NCI-H2107 (cell line): ENCODE results near the gene HECTD4.
"Not testable (repeated sequence)": the region's sequence is repeated elsewhere in the genome, so short reads cannot be mapped to it uniquely, and the experiment has no call there.

Experiments
- DNase-seq: peaks from one replicate; lab custom pipeline; 2025; lab: John Stamatoyannopoulos, UW

The HECTD4 gene

DNA sequence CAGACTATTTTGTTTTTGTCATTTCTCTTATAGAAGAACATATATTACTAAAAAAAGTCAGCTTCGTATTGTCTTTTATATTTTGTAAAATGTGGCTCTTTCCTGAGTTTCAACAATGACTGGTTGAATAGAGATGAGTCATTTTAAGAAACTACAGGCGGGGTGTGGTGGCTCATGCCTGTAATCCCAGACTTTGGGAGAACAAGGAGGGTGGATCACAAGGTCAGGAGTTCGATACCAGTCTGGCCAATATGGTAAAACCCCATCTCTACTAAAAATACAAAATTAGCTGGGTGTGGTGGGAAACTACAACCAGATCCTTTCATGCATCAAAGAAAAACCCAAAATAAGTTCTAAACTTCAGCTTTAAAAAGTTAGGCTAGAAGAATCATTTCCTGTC lies 28.8 kb downstream of the HECTD4 start:
- DNase-seq, result no peak

DNA sequence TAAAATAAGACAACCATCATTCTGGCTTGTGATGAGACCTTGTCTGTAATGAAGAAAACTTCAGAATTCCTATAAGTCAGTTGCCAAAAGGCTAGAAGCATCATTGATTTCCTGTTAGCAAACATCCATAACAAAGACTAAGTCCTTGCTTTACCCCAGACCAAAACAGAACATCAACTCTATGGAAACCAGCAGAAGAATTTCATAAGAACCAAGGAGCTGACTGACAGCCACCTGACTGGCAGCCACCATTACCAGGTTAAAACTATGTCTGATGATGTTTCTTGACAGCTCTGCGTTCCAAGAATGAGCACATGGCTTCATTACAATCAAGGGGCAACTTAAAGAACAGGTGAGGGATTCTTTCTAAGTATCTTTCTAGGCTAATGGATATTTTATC lies 29.3 kb downstream of the HECTD4 start:
- DNase-seq, result no peak

DNA sequence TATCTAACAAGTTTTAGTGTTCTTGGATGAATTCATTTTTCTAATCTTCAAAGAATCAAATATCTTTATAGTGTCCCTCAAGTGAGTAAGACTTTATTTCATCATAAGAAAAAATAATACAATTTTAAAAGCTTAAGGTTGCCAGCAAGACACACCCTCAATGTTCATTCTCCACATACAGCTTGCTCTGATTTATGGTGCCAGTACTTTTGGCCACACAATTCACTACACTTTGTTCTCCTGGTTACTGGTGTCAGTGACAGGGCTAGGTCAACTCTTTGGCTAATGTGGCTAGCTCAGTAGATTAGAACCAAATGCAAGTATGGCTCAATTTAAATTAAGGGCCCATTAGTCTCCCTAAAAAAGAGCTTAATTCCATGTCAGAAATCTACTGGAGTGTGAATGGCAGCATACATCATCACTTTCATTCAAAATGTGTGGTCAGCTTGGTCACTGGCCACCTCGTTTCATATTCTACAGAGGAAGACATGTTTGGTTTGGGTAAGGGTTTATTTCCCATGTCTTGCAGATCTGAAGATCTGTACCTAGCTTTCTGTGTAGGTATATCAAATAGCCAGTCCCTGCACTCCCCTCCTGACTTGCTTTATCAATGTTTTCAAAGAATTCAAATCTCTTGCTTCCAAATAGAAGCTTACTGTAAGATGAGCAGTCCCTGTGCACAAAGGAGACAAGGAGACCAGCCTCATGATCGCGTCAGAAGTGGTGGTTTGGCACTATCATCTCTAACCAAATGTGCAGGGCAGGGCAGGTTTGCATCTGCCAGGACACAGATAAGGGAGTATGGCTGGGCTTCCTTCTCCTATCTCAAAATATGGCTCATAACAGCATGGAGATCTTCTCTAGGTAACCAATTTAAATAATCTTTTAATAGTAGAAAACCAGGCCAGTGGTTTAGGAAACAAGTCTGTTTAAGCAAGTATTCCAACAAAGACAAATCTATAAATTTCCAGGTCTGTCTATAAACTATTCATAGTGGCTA lies 31.3 kb downstream of the HECTD4 start:
- no peak for DNase-seq

DNA sequence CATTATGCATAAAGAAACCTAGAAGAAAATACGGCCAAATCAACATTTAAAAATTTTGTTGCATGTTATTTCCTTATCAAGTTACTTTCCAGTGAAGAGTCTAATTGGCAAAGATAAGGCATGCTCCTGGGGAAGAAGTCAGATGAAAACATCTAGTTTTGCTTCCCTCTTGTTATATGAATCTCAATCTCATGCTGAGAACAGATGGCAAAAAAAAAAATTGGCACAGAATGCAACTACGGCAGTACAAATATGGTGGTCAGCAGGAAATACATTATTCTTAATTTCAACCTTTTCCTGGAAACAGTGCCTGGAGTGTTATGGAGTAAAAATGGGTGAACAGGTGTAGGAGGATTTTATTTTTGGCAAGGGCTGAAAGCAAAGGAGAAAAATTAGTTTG lies 32.8 kb downstream of the HECTD4 start:
- DNase-seq, result no peak

DNA sequence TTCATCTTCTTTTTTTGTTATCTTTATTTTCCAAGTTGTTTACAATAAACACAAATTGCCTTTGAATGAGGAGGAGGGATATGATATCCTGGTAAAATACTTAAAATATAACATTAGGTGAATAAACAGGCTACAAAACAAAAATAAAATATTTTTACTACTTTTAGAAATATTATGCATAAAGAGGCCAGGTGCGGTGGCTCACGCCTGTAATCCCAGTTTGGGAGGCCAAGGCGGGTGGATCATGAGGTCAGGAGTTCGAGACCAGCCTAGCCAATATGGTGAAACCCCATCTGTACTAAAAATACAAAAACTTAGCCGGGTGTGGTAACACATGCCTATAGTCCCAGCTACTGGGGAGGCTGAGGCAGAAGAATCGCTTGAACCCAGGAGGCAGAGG lies 33.3 kb downstream of the HECTD4 start:
- not testable (repeated sequence) for DNase-seq

DNA sequence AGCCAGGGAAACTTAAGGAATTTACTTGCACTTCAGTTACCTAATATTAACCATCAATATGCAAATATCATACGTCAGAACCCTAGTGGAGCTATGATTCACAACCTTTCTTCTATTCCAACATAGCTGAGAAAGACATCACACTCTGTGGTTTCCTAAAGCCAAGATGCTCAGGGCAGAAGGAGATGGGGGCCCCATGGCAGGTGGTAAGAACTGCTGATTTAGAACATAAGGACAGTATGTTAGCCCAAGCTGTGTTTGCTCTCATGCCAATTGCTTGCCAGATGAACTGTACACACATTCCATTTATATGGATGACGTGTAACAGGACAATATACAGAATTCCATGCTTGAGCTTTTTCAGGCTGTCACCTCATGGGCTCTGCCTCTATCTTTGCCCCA lies 34.6 kb downstream of the HECTD4 start:
- no peak for DNase-seq

DNA sequence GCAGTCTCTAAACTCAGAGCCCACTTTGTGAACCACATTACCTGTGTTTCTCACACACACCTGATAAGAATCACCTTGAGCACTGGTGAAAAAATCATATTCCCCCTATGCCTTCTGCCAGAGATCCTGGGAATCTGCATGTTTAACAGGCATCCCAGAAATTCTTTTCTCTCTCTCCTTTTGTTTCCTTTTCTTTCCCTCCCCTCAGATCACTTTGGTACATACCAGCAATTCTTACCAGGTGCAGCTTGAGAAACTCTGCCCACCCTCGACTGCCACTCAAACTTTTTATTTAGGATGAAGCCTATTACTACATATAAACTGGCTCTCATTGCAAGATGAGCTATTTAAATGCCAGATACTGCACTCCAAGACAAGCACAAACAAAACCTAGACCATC lies 36.0 kb downstream of the HECTD4 start:
- DNase-seq, result no peak

DNA sequence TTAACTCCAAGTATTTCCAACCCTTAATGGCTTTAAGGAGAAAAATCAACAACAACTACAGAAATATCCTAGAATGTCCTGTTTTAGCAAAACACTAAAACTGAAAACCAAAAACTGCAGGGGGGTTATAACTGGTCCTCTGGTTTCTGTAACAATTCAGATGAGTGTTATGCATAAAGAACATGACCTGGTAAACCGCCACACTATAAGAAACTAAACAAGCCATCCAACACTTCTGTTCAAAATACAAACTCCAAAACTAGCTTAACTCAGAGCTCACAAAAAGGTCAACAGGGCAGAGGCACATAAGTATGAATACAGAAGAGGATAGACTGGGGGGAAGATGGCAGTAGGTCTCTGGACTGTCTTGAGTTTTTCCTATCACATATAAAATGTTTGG lies 38.0 kb downstream of the HECTD4 start:
- no peak for DNase-seq

DNA sequence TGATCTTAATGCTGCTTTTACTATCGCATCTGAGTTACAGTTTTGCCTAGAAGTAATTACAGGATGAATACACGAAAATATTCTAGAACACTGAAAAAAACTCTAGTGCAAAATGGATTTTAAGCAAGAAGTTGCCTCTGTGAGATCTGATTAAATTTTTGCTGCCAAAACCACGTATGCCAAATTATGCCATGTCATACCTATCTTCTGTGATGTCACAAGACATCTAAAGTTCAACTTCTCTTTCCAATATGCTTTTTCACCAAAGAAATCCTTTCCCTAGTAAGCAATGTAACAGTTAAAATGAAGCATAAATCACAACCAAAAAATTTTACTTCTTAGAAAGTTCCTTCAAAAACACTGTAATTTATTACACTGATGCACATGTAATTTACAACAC lies 39.6 kb downstream of the HECTD4 start:
- no peak for DNase-seq

DNA sequence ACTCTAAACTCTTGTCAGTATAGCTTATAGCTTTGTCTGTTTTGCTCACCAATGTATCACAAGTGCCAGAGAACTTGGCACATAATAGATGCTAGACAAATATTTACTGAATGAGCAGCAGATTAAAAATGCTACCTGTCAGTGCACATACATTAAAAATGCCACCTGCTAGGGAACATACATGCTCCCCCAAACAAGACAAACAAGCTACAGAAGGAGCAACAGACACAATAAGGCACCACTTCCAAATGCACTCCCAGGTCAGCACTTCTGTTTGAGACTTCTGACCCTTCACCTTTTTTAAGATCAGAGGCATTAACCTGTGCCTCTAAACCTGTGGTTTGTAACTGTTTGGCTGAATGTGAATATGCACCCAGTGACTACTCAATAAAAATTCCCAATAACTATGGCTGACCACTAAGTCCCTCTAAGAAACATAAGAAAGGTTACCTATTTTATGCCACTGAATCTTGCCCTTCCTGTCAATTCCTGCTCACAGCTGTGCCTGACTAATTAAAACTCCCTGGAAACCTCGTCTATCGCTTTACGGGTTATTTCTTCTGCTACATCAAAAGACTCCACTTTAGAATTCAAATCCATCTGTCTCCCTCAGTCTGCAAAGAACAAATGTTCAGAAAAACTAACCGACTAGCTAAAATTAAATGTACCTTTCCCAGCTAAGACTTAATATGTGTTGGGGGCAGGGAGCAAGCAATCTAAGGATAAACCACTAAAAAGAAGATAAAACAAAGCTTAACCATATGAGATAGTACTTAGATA lies 41.0 kb downstream of the HECTD4 start:
- no peak for DNase-seq

DNA sequence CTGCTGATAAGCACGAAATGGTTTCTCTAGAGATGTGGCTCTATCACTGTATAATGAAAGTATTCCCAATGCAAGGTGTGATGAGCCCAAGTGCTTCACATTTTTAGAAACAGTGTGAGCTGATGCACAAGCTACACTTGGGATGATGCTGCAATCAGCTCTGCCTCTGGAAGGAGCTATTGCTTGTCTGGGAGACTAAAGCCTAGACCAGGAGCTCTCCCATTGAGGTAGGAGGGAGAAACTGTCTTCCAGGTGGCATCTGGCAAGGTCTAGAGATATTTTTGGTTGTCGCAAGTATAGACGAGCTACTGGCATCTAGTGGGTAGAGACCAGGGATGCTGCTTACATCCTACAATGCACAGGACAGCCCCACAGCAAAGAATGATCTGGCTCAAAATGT lies 42.0 kb downstream of the HECTD4 start:
- no peak for DNase-seq

DNA sequence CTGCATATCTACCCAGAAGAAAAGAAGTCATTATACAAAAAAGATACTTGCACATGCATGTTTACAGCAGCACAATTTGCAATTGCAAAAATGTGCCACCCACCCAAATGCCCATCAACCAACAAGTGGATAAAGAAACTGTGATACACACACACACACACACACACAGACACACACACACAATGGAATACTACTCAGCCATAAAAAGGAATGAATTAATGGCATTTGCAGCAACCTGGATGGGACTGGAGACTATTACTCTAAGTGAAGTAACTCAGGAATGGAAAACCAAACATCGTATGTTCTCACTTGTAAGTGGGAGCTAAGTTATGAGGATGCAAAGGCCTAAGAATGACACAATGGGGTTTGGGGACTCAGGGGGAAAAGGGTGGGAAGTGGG lies 47.2 kb downstream of the HECTD4 start:
- not testable (repeated sequence) for DNase-seq

DNA sequence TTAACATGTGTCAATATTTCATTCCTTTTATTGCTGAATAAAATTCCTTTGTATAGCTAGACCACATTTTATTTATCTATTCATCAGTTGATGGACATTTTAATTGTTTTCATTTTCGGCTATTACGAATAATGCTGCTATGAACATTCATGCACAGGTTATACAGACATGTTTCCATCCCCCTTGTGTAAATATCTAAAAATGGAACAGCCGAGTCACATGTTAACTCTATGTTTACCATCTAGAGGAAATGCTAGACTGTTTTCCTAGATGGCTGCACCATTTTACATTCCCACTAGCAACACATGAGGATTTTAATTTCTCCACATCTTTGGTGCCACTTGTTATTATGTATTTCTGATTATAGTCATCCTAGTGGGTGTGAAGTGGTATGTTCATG lies 49.2 kb downstream of the HECTD4 start:
- DNase-seq, result no peak

DNA sequence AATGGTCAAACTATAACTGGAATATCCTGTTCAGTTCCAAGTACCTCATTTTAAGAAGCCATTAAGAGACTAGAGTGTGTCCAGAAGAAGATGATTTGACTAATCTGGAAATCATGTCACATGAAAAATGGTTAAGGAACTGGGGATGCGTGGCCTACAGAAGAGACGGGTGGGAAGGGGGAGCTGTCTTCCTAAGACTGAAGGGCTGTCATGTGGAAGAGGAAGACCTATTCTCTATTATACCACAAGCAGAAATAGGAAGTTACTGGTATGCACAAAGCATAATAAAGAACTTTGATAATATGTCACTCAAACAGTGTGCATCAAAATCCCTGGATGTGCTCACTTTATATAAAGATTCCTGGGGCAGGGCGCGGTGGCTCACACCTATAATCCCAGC lies 50.3 kb downstream of the HECTD4 start:
- no peak for DNase-seq

DNA sequence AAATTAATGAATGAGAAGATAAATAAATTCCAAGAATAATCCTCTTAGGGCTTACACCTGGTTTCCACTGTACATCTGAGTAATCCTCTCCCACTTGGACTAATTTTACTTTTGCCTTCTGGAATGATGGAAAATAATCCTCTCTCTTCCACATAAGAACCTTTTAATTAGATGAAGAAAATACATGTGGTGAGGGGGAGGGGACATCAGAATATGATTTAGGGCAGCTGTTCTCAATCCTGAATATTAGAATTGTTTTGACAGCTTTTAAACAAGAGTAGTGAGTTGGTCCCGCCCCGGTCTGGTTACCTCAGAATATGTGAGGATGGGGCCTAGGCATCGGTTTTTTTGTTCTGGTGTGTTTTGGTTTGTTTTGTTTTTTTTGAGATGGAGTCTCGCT lies 51.5 kb downstream of the HECTD4 start:
- DNase-seq, result no peak

DNA sequence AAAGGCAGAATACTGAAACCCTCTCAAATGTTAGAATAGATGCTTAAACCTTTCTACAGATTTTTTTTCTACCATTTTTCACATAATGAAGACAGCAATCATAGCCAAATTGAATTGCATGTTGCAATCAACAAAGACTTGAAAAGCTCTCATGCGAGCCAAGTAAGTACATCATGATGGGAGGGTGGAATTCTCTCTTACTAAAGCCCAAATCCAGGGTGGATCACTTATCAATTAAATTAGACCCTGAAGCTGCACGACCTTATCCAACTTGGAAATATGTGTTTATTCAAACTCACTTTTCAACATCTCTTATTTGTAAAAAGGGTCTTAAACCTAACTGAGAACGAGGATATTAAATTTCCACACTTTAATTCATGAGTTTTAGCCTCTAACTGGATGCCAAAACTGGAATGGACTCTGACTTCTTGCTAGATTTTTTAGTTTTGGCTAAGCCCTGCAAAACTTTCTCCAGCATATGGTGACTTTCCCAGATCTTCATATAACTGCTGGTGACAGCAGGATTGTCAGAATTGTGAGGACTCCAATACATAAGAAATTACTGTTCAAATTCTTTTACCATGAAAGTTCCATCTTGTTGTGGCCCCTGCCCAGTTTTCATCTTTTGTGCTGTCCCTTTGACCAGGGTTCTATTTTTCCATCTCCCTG lies 53.6 kb downstream of the HECTD4 start:
- no peak for DNase-seq

DNA sequence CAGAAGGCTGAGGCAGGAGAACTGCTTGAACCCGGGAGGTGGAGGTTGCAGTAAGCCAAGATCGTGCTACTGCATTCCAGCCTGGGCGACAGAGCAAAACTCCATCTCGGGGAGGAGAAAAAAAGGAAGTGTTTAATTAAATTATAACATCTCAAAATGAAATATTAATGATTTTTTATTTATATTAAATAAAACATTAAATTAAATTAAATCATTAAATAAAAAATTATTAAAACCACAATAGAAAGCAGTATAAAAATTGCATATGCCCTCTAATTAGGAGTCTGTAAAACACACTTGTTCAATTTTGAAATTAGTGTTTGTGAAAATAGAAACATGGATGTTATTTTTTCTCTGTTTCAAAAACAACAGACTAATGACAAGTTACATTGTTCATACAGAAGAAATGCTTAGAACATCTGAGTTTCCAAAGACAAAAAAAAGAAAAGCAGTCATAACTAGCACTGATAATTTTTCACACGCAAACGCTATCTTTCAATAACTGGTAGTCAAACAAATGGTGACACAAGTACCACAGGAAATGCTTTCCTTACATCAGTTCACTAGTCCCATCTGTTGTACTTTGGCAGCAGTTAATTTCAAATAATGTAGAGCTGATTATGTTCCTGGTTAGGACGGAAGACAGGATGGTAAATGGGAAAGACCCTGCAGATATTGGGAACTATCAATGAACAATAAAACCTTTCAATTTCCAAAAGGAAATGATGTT lies 54.9 kb downstream of the HECTD4 start:
- no peak for DNase-seq

DNA sequence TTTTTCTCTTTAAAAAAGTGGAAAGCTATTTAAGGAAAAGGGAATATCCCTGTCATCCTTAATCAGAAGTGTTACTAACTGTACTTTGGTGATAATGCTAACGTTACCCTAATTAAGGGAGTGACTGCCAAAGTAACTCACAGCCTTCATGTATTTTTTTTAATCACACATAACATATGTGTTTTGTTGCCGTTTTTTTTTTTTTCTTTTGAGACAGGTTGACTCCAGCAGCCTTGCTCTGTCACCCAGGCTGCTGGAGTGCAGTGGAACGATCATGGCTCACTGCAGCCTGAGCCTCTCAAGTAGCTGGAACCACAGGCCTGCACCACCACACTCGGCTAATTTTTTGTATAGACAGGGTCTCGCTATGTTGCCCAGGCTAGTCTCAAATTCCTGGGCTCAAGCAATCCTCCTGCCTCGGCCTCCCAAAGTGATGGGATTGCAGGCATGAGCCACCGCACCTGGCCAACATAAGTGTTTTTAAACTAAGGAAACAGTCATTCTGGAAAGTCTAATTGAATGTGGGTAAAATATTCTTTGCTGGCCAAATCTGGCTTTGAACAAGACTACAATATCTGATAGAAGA lies 56.5 kb downstream of the HECTD4 start:
- no peak for DNase-seq

DNA sequence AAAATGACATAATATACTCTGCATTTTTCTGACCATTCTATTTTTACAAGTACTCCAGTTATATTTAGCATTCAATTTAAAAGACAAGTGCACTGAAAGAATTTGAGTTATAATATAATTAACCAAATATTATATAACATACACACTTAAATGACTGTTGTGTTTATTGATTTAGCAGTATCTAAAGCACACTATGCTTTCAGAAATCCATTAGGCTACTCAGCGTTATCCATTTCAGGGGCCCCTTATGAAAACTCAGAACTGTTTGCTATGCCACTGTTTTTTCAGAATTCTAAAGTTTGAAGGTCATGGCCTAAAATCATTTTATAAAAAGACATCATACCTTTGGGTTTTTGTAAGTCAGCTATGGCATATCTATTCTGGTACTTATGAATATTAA lies 57.1 kb downstream of the HECTD4 start:
- no peak for DNase-seq

DNA sequence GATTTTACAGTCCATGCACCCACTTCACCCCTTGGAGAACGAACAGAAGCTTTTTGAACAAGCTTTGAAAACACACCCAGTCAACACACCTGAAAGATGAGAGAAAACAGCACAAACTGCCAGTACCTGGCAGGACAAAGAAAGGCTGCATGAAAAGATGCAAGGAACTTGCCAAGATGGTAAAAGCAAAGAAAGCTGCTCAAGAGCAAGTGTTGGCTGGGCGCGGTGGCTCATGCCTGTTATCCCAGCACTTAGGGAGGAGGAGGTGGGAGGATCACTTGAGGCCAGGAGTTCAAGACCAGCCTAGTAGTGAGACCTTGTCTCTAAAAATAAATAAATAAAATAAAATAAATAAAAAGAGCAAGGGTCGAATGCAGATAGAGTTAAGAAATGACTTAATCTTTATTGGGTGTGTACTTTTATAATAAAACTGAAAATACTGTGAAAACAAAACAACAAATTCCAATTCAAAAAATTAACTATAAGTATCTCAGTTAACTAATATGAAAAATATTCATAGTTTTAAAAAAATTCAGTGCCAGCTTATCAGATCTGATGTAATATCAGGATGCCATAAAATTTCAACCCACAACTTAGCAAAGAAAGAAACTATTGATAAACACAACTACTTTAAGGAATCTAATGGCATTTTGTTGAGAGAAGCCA lies 59.2 kb downstream of the HECTD4 start:
- DNase-seq, result no peak

DNA sequence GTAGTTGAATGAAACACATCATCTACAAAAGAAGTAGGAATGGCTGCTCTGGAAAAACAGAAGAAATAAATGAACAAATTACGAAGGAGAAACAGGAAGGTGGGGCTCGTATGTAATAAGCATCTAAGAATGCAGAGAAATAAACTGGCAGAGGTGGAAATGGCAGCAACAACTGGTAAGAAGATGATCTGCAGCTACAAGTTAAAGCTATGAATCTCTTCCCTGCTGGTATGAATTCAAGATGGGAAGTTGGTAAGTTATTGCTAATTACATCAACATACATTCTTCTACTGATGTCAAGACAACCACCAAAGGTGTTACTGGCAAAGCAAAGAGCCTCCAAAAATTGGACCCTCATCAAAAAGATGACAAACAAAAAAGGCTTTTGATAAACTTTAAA lies 59.8 kb downstream of the HECTD4 start:
- no peak for DNase-seq
